Activated CD4-positive, alpha-beta T cell treated with anti-CD3 and anti-CD28 coated beads, Interleukin-2, amount 50 U/mL, for 16 hours (primary cell): ENCODE data around the gene OR52B6.
"Not testable (repeated sequence)": the region's sequence is repeated elsewhere in the genome, so short reads cannot be mapped to it uniquely, and the experiment has no call there.

Experiments used
- DNase-seq: peaks from one replicate; pipeline ENCODE4 v3.0.0-alpha.2; 2020

OR52B6 gene, protein sequence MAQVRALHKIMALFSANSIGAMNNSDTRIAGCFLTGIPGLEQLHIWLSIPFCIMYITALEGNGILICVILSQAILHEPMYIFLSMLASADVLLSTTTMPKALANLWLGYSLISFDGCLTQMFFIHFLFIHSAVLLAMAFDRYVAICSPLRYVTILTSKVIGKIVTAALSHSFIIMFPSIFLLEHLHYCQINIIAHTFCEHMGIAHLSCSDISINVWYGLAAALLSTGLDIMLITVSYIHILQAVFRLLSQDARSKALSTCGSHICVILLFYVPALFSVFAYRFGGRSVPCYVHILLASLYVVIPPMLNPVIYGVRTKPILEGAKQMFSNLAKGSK

DNA sequence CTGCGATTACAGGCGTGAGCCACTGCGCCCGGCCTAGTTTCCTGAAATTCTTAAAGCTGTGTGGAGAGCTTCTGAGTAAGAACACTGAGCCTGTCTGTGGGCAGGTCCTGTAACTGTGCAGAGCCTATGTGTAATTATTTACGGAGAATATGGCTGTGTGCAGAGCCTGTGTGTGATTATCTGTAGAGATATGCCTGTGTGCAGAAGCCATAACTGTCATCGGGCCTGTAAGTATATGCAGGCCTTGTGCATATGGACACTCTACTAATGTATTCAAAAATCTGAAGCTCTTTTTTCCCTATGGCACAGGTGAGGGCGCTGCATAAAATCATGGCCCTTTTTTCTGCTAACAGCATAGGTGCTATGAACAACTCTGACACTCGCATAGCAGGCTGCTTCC is at the start of gene OR52B6:
Gene OR52B6, plus strand, starts transcription at position 301 of the 400 bp plus-strand sequence. Its CDS starts 0 bp downstream, at position 301.
- DNase-seq = no peak

DNA sequence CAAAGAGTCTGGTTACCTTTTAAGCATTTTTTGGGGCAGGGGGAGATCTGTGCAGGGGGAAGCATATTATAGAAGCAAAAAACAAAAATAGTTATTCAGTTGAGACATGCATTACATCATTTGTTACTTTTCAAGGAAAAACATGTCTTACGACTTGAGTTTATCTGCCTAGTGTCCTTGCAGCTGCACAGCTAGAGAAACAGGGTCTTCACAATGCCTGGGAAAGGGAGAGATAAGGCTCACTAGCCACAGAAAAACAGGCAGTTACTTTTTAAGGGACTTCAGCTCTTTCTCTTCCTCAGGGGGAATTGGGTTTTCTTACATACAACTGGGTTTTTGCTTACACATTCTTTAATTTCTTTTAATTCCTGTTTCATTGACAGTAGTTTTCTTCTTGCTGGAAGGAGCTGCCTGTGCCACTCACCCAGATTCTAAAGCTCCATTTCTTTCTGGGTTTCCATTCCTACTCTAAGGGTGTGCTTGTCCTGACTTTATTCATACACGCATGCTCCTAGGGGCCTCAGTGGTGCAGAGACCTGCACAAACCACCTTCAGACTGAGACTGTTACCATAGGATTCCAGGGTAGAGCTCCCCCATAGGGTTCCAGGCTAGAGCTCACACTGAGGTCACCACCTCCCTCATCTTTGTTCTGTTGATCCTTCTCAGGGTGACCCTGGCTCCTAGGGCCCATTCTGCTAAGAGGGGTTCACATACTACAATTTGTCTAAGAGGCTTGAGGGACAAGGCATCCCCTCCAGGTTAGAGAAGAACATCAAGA is 49.4 kb upstream of the OR52B6 start:
- no peak for DNase-seq

DNA sequence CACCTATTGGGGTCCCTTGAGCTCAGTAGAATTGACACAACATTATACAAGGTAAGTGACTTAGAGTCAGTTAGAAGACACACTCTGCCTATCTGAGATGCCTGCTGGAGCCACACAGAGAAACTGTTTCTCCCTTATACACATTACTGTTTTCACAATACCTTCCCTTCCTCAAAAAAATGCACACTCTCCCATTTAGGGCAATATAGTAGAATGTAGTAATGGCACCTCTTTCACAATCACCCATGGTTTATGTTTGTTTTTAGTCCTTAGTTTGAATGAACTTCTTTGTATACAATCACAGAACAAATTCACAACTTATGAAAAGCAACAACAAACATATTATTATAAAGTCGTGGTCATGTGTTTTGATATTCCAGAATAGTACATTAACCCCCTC is 46.6 kb upstream of the OR52B6 start:
- DNase-seq = no peak

DNA sequence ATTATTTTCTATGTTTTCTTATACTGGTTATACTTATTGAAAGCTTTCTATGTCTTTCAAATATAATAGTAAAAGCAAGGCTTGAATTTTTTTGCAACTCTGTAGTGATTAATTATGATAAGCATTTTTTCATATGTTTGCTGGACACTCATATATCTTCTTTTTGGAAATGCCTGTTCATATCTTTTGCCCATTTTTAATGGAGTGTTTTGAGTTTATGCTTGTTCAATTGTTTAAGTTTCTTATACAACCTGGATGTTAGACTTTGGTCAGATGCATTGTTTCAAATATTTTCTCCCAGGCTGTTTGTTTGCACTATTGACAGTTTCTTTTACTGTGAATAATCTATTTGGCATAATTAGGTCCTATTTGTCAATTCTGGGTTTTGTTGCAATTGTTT is 44.2 kb upstream of the OR52B6 start:
- no peak for DNase-seq

DNA sequence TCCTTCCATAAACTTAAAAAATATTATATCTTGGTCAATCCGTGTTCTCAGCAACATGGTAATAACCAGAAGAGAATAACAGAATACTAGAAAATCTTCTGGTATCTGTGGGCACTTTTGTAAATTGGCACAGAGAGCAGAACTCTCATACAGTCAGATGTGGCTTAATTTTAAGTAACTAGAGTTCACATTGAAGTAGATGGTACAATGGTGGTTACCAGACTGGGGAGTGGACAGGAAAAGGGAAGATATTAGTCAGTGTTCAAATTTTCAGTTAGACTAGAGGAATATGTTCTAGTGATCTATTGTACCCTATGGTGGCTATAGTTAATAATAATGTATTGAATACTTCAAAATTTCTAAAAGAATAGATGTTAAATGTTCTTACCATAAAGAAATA is 39.2 kb upstream of the OR52B6 start:
- no peak for DNase-seq

DNA sequence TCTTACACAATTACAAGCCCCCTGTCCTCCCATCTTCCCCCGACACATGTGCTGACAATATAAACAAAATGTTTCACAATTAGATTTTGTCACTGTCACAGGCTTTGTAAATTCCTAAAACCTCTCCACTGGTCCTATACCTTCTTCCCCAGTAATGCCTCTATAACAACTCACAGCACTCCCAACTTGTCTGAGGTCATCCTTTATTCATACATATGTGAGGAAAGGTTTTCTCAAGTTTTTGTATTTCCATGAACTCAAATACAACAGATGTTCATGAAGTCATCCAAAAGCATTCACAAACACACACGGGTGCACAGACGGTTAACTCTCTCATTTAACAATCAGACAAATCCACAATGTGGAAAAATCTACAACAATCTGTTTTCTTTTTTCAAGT is 34.2 kb upstream of the OR52B6 start:
- DNase-seq = no peak

DNA sequence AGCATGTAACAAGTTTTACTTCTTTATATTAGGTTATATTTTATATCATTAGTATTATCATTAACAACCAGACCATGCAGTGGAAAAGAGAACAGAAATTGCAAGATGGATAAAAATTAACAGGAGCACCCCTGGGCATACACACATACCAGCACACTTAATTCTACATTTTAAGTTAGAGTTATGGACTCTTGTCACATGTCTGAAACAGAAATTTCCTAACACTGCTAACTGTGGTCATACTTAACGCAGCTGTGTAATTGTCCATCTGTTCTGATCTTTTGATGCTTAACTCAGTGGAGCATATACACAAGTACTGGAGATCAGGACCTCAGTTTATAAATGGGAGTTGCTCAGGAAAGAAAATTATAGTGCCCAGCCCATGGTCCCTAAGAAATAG is 32.7 kb upstream of the OR52B6 start:
- DNase-seq = no peak

DNA sequence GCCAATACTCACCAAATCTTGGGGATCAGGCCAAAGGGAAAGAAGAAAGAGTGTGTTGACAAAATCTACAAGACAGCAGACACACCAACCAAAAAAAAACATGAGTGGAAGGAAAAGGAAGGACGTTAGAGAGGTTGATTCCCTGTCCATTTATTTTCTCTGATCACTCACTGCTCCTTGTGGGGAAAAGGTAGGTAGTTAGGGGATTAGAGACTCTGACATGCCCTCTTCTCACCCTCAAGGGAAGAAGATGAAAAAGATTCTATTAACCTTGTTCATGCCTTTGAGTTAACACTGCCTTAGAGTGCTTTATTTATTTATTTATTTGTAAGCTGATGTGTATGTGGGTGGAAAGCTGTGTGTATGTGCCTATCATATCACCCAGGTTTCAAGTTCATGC is 32.2 kb upstream of the OR52B6 start, which contains the start of gene OR52H1:
Gene OR52H1, minus strand, starts transcription at position 101 of the 400 bp plus-strand sequence. CDS start 3,035 bp downstream, outside the sequence.
- DNase-seq = no peak

DNA sequence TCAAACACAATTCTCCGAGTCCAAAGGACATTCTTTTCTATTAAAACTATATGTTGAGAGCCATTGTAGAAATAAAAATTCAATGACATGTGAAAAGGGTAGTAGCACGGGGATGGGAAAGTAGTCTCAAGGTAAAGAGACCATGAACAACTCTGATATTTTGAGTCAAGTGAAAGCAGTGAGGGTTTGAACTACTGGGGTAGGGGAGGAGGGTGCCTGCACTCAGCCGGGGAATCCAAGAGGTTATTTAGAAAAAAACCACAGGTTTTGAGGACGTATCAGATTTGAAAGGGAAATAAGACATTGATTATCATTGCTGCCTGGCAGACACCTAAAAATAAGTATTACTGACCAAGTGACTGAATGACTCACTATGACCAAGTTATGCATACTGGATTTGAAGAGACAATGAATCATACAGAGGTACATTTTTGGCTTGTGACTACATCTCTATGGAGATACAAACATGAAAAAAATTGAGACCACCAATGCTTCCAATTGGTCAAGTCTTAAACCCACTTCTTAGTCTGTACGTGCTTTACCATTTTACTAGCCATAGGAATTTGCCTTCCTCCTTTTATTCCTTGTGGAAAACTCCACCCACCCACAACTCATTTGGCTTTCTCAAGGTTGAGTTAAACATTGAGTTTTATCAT is 30.1 kb upstream of the OR52B6 start:
- DNase-seq = no peak

DNA sequence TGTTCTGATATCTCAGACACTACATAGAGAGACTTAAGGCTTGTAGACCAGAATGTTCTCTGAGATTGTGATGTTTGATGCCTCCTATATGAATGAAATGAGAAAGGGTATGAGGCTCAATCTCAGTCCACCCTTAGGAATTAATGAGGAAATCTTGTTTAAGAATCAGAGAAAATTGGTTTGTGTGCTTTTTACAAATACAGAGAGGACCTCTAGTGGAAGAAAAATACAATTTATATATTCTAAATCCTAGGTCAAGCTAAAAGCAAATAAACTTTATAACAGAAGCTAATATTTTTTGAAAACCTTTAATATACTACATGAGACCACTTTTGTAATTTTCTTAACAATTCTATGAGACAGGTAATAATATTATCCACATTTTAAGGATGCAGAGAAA is 27.3 kb upstream of the OR52B6 start:
- DNase-seq = no peak

DNA sequence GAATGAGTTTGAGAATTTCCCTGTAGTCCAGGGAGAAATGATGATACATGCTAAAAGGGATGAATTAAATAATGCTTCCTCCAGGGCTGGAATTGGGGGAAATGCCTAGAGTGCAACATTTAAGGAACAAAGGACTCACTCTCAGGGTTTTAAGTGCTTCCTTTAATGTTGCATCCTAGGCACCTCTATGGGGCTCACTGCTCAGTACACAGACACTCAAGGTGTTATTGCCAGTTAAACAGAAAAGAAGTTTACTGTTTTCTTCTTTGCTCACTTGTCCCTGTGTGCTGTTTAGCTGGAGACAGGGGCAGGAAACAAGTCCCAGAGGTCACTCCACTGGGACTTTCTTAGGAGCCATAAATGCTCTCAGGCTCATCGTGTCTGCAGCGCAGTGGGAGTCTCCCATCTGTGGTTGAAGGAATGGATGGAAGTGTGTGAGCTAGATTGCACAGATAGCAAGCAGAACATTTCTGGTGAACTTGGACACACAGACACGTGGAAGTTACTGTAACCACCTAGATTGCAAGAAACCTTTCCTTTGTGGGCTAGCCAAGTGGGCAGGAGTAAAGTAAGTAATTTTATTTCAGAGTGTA is 24.0 kb upstream of the OR52B6 start:
- no peak for DNase-seq

DNA sequence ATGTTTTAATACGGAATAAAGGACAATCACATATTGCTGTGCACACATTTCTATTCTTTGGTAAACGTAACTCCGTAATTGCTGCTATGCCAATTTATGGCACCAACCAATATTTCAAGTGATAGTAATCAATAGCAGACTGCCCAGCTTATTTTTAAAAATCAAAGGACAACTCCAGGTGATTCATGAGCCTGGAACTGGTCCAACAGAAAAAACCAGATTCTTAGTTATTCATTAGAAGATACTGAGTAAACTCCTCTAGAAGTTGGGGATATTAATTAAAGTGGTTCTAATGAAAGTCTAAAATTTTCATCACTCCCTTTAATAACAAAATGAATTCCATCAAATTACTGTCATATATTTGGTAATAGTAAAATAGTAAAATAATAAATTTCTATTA is 22.9 kb upstream of the OR52B6 start:
- no peak for DNase-seq

DNA sequence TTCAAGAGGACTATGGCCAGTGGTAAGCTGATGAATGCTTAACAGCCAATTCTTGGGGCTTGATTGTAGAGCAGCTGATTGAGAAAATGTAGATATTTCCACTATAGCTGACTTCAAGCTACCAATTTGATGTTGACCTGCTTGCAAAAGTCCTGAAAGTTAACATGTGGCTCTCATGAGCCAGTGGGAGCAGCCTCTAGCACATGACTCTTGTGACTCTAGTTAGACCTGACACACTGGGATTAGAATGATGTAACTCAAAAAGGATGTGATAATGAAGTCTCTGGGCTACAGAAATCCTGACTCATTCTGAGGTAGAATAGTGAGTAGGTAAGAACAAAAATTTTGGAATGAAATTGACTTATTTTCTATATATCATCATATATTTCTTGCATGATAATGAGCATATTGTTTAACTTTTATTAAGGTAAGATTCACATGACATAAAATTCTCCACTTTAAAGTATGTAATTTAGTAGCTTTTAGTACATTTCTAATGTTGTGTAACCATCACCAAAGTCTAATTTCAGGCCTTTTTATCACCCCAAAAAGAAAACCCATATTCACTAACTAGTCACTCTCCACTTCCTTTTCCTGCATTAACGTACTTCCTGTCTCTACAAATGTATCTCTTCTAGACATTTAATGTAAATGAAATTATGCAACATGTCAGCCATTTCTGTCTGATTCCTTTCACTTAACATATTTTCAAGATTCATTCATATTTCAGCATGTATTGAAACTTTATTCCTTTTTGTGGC is 16.2 kb upstream of the OR52B6 start:
- no peak for DNase-seq

DNA sequence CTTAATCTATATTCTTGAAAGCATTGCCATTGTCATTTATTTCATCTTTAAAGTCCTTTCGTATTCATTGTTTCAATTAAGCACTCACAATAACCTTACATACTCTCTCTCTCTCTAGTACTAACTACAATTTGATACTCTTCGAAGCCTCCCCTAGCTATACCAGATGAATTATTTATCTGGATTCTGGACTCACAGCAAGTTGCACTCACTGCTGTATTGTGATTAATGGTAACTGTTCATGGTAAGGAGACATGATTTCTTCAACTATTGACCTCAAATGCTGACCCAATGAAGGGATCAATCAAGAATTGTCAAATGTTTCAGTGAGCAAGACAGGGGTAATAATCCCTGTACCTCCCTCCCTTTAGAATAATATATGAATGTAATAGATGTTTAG is 6.0 kb upstream of the OR52B6 start:
- DNase-seq = no peak

DNA sequence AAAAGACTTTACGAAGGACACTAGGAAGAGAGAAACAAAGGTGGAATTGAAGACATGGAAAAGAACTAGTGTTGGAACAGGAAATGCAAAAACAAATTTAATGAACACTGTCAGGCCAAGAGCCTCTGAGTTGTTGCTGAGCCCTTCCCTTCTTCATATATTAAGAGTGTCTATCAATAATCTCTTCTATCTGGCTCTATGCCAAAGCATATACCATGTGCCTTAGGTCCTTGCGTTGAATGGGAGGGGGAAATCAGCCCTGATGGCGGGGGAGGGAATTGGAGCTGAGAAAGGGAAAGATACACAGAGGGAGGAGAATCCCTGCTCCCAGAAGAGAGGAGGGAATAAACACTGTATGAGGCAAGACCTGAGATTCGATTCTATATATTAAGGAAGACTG is 5.5 kb upstream of the OR52B6 start:
- DNase-seq = no peak

DNA sequence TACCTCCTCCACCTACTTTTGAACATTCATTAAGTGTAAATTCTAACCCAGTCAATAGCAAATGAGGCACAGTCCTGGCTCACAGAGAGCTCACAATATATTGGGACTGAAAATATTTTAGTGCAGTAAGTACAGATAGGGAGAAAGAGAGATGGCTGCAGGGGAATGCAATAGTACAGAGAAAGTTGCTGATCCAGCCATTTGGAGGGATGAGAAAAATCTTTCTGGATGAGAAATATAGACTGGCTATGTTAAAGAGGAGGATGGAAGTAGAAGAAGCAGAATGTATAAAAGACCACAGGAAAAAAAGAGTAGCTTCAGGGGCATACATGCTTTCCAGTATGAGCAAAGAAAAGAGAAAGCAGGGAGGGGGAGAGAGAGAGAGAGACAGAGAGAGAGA is 3.6 kb upstream of the OR52B6 start:
- no peak for DNase-seq

DNA sequence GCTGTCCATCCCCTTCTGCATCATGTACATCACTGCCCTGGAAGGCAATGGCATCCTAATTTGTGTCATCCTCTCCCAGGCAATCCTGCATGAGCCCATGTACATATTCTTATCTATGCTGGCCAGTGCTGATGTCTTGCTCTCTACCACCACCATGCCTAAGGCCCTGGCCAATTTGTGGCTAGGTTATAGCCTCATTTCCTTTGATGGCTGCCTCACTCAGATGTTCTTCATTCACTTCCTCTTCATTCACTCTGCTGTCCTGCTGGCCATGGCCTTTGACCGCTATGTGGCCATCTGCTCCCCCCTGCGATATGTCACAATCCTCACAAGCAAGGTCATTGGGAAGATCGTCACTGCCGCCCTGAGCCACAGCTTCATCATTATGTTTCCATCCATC is 337 bp downstream of the OR52B6 start:
- no peak for DNase-seq

DNA sequence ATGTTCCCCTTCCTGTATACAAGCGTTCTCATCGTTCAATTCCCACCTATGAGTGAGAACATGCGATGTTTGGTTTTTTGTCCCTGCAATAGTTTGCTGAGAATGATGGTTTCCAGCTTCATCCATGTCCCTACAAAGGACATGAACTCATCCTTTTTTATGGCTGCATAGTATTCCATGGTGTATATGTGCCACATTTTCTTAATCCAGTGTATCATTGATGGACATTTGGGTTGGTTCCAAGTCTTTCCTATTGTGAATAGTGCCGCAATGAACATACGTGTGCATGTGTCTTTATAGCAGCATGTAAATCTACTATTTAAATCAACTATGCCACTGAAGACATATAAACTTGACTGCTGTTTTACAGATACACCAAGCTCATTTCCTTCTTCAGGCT is 3.8 kb downstream of the OR52B6 start:
- DNase-seq = not testable (repeated sequence)

DNA sequence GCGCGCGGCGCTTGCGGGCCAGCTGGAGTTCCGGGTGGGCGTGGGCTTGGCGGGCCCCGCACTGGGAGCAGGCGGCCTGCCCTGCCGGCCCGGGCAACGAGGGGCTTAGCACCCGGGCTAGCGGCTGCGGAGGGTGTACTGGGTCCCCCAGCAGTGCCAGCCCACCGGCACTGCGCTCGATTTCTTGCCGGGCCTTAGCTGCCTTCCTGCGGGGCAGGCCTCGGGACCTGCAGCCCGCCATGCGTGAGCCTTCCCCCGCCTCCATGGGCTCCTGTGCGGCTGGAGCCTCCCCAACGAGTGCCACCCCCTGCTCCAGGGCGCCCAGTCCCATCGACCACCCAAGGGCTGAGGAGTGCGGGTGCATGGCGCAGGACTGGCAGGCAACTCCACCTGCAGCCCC is 9.2 kb downstream of the OR52B6 start:
- not testable (repeated sequence) for DNase-seq

DNA sequence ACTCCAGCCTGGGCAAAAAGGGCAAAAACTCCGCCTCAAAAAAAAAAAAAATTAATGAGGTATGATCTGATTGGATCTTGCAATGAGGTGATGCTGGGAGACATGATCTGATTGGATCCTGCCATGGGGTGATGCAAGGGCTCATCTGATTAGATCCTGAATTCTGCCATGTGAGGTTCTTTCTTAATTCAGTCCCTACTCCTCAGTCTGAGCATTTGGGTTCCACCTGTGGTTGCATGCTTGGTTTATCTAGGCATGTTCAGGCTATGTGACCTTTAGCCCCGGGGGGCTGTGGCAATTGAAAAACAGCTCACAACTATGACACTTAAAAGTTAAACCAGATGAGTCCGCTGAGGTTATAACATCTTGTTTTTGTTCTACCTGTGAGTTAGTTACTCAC is 10.9 kb downstream of the OR52B6 start:
- DNase-seq = no peak

DNA sequence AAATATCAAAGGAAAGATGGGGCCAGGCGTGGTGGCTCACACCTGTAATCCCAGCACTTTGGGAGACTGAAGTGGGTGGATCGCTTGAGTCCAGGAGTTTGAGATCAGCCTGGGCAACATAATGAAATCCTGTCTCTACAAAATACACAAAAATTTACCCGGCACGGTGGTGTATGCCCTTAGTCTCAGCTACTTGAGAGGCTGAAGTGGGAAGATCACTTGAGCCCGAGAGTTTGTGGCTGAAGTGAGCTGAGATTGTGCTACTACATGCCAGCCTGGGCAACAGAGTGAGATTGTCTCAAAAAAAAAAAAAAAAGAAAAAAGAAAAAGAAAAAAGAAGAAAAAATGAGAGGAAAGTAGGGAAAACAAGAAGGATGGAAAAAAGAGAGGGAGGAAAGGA is 11.9 kb downstream of the OR52B6 start:
- no peak for DNase-seq

DNA sequence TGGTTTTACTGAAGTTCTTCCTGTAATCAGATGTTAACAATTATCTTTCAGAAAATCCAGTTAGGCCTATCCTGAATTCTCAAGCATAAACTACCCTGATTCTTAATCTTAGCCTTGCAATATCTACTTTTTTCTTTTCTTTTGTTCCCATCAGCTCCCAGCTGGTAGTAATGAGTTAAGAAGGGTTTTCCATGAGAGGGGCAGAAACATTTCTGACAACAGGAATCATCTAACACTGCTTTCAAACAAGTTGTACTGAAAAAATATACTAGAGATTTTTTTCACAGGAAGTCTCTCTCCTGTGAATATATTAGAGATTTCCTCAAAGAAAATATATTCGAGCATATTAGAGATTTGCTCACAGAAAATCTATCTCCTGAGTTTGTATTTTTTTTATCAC is 12.5 kb downstream of the OR52B6 start:
- DNase-seq = no peak
